ENCODE measurements around the gene EDNRA.

- TF ChIP-seq ZNF274 (IDR thresholded peaks at IDR 0.05; ENCODE audit: low read depth, low read length) = no peak
- TF ChIP-seq YY1 (IDR thresholded peaks at IDR 0.05; ENCODE audit: insufficient read depth, insufficient read length) = no peak
- TF ChIP-seq SUZ12 (IDR thresholded peaks at IDR 0.05; ENCODE audit: extremely low read depth, insufficient read depth, insufficient read length) = no peak
These were observed 67.4 kb downstream of the EDNRA start for GRCh38 chr4:147548256-147548655.

Data from NT2/D1 (cell line).